CD4-positive, alpha-beta T cell treated with Interleukin-12 subunit alpha and Interleukin-12 subunit beta, for 1 hour (primary cell): ENCODE results near the gene NR0B2.
A peak's percentile ranks its signal among the peaks of the same experiment; 100 is the strongest.

Experiments used
- DNase-seq: peaks from one replicate; pipeline ENCODE4 v3.0.0-alpha.2; 2020

Gene NR0B2

GRCh38 chr1:26932531-26932930 lies 18.8 kb upstream of the NR0B2 start:
- DNase-seq: no peak

- DNase-seq: no peak
These were observed 9.9 kb upstream of the NR0B2 start for GRCh38 chr1:26923711-26924110.

GRCh38 chr1:26922901-26923300 lies 9.1 kb upstream of the NR0B2 start:
- DNase-seq: no peak

GRCh38 chr1:26922431-26922729 lies 8.6 kb upstream of the NR0B2 start:
- no peak for DNase-seq

DNA sequence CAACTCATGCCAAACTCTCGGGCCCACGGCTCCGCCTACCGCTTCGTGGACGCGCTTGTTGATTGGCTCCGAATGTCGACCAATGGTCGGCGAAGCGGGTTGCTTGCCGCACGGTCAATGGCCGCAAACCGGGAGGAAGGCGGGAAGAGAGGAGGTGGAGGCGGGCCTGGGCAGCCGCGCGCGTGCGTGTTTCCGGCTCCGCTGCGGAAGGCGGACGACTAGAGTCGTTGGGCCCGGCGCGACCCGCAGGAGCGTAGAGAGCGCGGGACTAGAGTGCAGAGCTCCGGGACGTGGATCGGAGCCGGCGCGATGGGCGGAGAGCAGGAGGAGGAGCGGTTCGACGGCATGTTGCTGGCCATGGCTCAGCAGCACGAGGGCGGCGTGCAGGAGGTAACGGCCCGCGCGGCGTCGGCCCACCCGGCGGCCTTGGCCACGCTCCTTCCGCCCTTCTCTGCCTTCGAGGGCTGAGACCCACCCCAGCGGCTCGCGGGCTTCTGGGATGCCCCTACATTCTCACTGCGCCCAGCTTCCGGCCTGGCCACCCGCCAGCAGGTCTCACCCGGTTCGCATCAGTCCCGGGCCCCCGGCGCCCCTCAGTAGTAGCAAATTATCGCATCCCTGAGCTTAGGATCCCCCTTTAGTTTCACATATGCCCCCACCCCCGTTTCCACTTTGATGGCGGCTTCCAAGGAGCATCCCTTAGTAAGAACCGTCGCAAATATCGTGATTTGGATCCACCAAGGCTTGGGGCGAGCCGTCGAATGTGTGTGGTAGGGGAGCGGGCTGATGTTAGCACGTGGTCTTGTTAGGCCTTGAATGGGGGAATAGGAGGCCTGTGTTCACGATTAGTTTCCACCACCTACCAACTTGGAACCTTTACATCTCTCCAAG lies 8.0 kb upstream of the NR0B2 start, which contains the start of gene NUDC:
Gene NUDC (plus strand): TSS at position 204 of the 891 bp plus-strand sequence. CDS start 106 bp downstream, at position 310.
- peak; percentile 97 for DNase-seq

- no peak for DNase-seq
These were observed 7.4 kb upstream of the NR0B2 start for GRCh38 chr1:26921126-26921539.

- DNase-seq: no peak
These were observed 1.5 kb upstream of the NR0B2 start for GRCh38 chr1:26915204-26915842.

DNA sequence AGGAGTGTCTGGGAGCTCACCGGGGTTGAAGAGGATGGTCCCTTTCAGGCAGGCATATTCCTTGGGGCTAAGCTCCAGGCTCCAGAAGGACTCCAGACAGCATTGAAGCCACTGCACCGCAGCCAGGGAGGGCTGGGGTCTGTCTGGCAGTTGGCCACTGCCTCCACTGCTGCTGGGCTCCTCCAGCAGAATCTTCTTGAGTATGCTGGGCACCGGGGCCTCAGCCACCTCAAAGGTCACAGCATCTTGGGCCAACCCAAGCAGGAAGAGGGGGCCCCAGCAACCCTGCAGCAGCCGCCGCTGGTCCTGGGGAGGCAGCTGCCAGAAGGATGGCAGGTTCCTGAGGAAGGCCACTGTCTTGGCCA lies 404 bp downstream of the NR0B2 start:
- no peak for DNase-seq

DNA sequence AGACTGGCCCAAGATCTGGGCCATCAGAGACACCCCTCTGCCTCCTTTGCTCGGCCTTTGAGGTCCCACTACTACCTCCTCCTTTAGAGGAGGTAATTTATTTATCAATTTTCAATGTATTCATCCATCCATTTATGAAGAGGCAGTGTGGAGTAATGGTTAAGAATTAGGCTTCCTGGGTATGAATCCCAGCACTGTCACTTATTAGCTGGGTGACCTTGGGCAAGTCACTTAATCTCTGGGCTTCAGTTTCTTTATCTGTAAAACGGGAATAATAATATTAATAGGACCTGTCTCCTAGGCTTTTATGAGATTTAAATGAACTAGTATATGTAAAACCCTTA lies 1.7 kb downstream of the NR0B2 start:
- DNase-seq: no peak

DNA sequence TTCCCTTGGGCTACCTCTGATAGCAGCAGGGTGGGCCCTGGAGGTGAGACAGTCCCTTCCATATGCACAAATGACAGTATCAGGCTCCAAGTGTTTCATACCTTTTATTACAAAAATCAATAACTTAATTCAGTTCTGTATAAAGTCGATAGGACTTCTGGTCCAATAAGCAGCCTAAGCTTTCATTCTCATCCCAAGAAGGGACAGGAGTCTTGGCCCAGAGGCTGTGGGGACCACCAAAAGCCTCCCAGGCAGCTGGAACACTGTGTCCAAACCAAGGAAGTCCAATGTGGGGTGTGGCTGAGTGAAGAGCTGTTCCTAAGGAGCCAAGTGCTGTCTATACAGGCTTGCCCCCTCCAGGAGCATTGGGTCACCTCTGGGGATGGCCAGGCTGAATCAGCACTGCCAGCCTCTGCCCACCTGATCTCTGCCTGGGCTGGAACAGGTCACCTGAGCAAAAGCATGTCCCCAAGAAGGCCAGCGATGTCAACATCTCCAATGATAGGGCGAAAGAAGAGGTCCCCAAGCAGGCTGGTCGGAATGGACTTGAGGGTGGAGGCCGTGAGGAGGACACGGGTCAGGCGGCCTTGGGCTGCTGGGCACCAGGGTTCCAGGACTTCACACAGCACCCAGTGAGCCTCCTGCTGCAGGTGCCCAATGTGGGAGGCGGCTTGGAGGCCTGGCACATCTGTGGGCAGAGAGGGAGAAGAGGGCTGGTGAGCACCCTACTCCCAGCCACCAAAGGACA lies 2.2 kb downstream of the NR0B2 start:
- DNase-seq: no peak

GRCh38 chr1:26910343-26911160 lies 3.2 kb downstream of the NR0B2 start:
- no peak for DNase-seq

DNA sequence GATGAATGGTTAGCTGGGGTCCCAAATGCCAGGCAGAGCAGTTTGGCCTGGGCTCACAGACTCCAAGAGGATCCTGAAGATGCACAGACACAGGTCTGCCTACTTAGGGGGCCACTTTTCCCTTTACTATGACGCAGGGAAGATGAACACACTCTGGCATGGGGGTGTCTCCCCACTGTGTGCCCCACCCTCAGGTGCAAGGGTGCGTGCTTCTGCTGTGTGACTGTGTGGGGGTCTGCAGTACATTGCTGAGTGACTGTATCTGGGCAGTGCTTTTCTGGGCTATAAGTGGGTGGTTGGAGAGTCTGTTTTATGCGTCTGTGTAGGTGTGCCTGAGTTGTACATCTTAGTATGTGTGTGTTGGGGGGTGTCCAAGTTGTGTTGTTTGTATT lies 3.8 kb downstream of the NR0B2 start:
- DNase-seq: no peak

- DNase-seq: no peak
These were observed 6.5 kb downstream of the NR0B2 start for GRCh38 chr1:26907071-26907917.

DNA sequence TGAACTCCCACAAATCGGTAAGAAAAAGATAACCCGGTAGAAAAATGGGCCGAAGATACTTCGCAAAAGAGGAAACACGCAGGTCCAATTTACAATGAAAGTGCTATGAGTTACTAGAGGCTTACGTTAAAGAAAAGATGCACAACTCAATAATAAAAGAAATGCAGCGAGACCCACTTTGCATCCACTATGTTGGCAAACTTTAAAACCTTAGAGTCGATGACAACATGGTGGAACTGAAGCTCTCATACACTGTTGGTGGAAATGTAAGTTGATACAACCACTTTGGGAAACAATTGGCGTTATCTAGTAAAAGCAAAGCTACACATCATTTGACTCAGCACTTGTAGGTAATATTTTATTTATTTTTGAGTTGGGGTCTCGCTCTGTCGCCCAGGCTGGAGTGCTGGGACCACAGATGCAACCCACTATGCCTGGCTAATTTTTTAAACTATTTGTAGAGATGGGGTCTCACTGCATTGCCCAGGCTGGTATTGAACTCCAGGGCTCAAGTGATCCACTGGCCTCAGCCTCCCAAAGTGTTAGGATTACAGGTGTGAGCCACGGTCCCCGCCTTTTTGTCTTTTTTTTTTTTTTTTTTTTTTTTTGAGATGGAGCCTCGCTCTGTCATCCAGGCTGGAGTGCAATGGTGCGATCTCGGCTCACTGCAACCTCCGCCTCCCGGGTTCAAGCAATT lies 12.8 kb downstream of the NR0B2 start:
- no peak for DNase-seq

GRCh38 chr1:26900001-26900814 lies 13.6 kb downstream of the NR0B2 start, which contains the start of gene GPATCH3:
GPATCH3 (minus strand) TSS chr1:26900467; CDS start chr1:26900442, 25 bp downstream.
- DNase-seq: peak; percentile 91

DNA sequence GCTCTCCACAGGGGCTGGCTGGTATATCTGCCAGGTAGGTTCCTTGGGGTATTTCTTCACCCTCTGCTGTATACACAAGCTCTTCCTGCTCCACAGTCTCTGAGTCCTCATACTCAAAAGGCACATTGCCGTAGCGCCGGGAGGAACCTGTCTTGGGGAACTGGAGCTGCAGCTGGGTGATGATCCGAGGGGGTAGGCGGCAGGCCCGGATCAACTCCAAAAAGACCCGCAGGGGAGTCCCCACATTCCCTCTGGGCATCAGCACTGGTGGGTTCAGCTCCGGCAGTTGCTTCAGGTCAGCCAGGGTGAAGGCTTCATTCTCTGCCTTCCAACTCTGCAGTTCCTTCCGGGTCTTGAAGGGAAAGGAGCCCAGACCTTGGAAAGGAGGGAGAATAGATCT lies 16.4 kb downstream of the NR0B2 start:
- DNase-seq: no peak

DNA sequence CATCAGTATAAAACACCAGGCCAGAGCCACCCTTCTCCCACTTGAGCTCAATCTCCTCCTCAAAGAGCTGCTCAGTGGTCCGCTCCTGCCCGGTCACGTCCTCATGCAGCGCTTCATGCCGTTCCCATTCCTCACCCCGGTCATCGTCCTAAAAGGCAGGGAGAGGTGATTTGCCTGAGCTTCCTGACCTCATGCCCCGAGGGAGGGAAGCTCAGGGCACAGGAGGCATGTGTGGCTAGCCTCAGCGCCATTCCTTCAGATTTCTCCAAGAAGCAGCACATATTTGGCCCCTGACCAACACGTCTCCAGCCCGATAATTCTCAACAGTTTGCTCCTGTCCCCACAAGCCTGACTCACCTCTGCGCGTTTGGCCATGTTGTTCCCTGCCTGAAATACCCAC lies 19.5 kb downstream of the NR0B2 start:
- DNase-seq: no peak

- no peak for DNase-seq
These were observed 23.3 kb downstream of the NR0B2 start for GRCh38 chr1:26890467-26890796.

GRCh38 chr1:26889551-26890466 lies 24.0 kb downstream of the NR0B2 start, which contains the start of gene GPN2:
GPN2 (minus strand) TSS chr1:26890283; CDS start chr1:26890096, 187 bp downstream.
- DNase-seq: peak; percentile 82
